Muscle layer of duodenum (tissue), 2 donors: ENCODE measurements around the gene PDCL3.

Source experiments
- H3K27ac ChIP-seq: one replicate; pipeline ENCODE4 v1.7.0; 2013; ENCODE audit warnings: mild to moderate bottlenecking, low read length
- H3K27me3 ChIP-seq: one replicate; pipeline ENCODE4 v1.7.0; 2013; ENCODE audit warnings: low read depth, mild to moderate bottlenecking, control low read depth, low read length
- H3K36me3 ChIP-seq, 2 donors: one replicate each; pipeline ENCODE4 v1.7.0; 2013; ENCODE audit warnings: low read length in 2 of 2, control low read depth in 1 of 2, mild to moderate bottlenecking in 1 of 2; ENCODE audit not compliant: insufficient read depth in 2 of 2, control insufficient read depth in 1 of 2
- H3K4me1 ChIP-seq, 2 donors: one replicate each; pipeline ENCODE4 v1.7.0; 2013; ENCODE audit warnings: low read length in 2 of 2, mild to moderate bottlenecking in 2 of 2, control low read depth in 1 of 2, moderate library complexity in 1 of 2; ENCODE audit not compliant: insufficient read depth in 2 of 2, control insufficient read depth in 1 of 2
- H3K4me3 ChIP-seq, 2 donors: one replicate each; pipeline ENCODE4 v1.7.0; 2013; ENCODE audit warnings: low read length in 2 of 2, low read depth in 1 of 2, mild to moderate bottlenecking in 1 of 2
- H3K9me3 ChIP-seq, 2 donors: one replicate each; pipeline ENCODE4 v1.7.0; 2013; ENCODE audit warnings: low read length in 2 of 2, control low read depth in 1 of 2, mild to moderate bottlenecking in 1 of 2; ENCODE audit not compliant: control insufficient read depth in 1 of 2
- donor health status: healthy.

PDCL3 gene

GRCh38 chr2:100596465-100596864, 33.7 kb downstream of the PDCL3 start:
- H3K4me3 ChIP-seq, result no peak overlapping the region
- no peaks in the 10 kb centered on the region for H3K4me1 ChIP-seq
- H3K27me3 ChIP-seq, result no peaks in the 10 kb centered on the region
- no peaks in the 10 kb centered on the region for H3K36me3 ChIP-seq
- no peaks in the 10 kb centered on the region for H3K9me3 ChIP-seq
- H3K27ac ChIP-seq, result no peak overlapping the region

- Histone ChIP-seq H3K27me3 (no peaks in the 10 kb centered on the region), H3K36me3 (no peaks in the 10 kb centered on the region), H3K9me3 (no peaks in the 10 kb centered on the region), H3K27ac (no peak overlapping the region), H3K4me1 (peaks cover 3 to 7% of the 10 kb centered on the region in 2 donors), H3K4me3 (no peak overlapping the region)
Observed at GRCh38 chr2:100599566-100599965, 36.8 kb downstream of the PDCL3 start.

DNA sequence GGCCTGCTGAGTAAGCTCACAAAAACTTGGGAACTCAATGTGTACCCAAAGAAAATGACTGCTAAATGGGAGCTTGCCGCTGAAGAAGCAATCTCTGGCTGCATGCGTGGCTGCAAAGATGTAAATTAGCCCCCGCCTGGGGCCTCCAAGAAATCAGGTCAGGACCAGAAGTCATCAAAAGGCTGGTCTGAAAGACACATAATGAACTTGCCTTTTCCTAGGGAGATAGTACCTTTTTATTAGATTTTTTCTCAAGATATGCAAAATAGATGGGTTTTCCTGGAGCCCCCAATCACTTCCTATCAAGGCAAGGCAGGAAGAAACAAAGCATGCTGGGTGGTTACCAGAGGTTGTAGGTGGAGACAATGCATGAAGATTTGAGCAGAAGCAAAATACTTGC, 38.9 kb downstream of the PDCL3 start:
- Histone ChIP-seq H3K4me3 (no peak overlapping the region), H3K4me1 (peaks cover 3 to 7% of the 10 kb centered on the region in 2 donors), H3K27me3 (no peaks in the 10 kb centered on the region), H3K27ac (no peak overlapping the region), H3K9me3 (no peaks in the 10 kb centered on the region), H3K36me3 (no peaks in the 10 kb centered on the region)

- Histone ChIP-seq H3K9me3 (no peaks in the 10 kb centered on the region), H3K4me3 (no peak overlapping the region)
Observed at GRCh38 chr2:100603414-100603813, 40.6 kb downstream of the PDCL3 start.

DNA sequence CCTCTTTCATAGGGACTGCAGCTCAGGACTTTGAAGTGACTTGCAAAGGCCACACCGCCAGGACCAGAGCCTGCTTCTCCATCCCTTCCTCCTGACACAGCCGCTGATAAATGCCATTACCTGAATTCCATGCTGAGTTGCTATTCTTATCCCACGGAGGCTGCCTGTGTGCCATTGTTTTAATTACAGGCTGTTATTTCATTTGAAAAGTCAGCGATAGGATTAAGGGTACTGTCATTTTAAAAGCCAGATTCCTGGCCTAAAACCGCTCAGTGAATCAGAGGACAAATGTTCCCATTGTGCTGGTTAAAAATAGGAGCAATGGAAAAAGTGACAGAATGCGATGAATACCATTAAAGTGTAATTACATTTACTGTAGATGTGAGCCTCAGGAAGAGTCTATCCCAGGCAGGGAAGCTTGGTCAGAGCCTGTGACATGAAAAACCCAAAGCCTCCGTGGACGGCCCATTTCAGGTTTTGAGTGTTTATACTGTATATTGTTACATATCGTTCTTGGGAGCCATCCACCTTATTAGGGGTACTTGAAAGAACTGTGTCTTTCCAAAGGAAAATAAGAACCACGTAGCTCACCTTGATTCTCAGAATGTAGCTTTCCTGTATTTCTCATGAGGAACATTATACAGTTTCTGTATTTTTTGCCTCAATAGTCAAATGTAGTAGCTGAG, 41.3 kb downstream of the PDCL3 start:
- Histone ChIP-seq H3K36me3 (no peaks in the 10 kb centered on the region), H3K27ac (peak overlapping the region; percentile 31), H3K4me1 (peaks cover 3 to 7% of the 10 kb centered on the region in 2 donors), H3K27me3 (no peaks in the 10 kb centered on the region), H3K4me3 (no peak overlapping the region), H3K9me3 (no peaks in the 10 kb centered on the region)

More at GRCh38 chr2:100603414-100603813, 40.6 kb downstream of the PDCL3 start:
- H3K27me3 ChIP-seq, result no peaks in the 10 kb centered on the region
- peaks cover 3 to 7% of the 10 kb centered on the region in 2 donors for H3K4me1 ChIP-seq
- H3K36me3 ChIP-seq, result no peaks in the 10 kb centered on the region
- H3K27ac ChIP-seq, result no peak overlapping the region

DNA sequence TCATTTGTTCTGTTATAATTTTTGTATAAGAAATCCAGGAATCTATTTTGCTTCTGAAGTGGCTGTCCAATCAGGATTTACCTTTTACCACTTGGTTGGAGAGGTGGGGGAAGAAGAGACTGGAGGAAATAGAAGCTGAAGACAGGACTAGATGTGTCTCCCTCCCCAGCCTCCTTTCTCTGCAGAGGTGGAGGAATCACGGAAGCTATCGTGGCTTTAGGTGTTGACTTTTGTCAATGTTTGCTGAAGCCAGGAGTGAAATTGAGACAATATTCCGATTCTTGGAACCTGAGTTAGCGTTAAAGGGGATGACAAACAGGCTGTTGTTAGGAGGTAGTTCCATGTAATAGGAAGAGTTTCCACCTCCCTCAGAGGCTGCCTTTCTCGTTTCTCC, 43.5 kb downstream of the PDCL3 start:
- H3K27ac ChIP-seq, result no peak overlapping the region
- no peak overlapping the region for H3K4me3 ChIP-seq
- no peaks in the 10 kb centered on the region for H3K27me3 ChIP-seq
- H3K9me3 ChIP-seq, result no peaks in the 10 kb centered on the region
- no peaks in the 10 kb centered on the region for H3K36me3 ChIP-seq
- peaks cover 3 to 7% of the 10 kb centered on the region in 2 donors for H3K4me1 ChIP-seq

DNA sequence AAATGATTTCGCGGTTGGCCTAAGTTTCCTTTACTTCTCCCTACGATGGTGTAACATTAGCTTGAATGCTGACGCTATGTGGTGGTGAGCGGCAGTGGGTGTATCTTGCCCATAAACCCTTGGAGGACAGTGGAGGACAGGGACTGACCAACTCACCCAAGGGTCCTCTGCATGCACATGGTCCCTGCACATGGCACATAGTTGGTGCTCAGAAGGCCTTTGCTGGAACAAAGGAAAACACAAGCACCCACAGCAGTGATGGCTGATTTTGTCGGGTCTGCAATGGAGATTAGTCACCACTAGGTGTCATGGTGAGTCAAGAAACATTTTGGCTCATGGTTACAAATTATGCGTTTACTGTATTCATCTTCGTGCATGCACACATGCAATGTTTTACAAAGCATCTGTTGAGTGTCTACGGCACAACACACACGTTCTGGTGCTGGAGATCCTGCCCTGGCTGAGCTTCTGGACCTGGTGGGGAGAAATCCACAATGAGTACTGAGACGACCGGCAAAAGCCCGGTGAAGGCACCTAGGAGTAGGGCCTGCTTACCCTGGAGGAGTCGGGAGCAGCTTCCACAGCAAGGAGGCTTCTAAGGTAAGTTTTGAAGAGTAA, 44.0 kb downstream of the PDCL3 start:
- Histone ChIP-seq H3K27me3 (no peaks in the 10 kb centered on the region), H3K4me1 (peaks cover 3 to 7% of the 10 kb centered on the region in 2 donors), H3K9me3 (no peaks in the 10 kb centered on the region), H3K36me3 (no peaks in the 10 kb centered on the region), H3K27ac (no peak overlapping the region), H3K4me3 (no peak overlapping the region)

- Histone ChIP-seq H3K36me3 (no peaks in the 10 kb centered on the region), H3K27ac (no peak overlapping the region), H3K27me3 (no peaks in the 10 kb centered on the region), H3K4me1 (no peaks in the 10 kb centered on the region), H3K4me3 (no peak overlapping the region), H3K9me3 (no peaks in the 10 kb centered on the region)
Observed at GRCh38 chr2:100610381-100610831, 47.6 kb downstream of the PDCL3 start.

GRCh38 chr2:100611079-100612029, 48.6 kb downstream of the PDCL3 start:
- Histone ChIP-seq H3K27me3 (no peaks in the 10 kb centered on the region), H3K9me3 (no peaks in the 10 kb centered on the region), H3K4me3 (no peak overlapping the region), H3K27ac (no peak overlapping the region), H3K36me3 (no peaks in the 10 kb centered on the region), H3K4me1 (no peaks in the 10 kb centered on the region)

DNA sequence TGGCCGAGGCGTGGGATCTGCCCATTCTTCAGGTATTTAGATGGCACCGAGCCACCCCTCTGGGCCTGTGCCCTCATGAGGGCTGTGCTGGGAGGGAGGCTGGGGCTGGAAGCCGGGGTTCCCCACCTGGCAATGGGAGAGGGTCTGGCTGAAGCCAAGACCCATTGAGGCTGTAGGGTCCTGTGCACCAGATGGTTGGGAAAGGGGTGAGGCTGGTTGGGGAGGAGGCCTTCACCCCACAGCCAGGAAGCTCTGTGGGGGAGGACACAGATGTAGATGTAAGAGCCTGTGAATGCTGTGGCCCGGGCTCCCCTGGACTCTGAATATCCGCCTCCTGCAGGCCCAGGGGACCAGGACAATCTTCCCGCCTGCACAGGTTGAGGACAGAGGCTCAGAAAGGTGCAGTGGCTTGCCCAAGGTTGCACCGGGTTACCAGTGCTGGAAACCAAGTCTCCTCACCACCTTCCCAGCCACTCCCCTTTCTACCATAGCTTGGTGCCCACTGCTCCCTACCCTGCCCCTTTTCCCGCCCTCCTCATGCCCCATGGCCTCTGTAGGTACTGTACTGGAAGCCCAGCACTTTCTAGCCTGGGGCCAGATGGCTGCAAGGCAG, 49.7 kb downstream of the PDCL3 start:
- Histone ChIP-seq H3K27ac (no peak overlapping the region), H3K4me3 (no peak overlapping the region), H3K27me3 (no peaks in the 10 kb centered on the region), H3K36me3 (no peaks in the 10 kb centered on the region), H3K9me3 (no peaks in the 10 kb centered on the region), H3K4me1 (no peaks in the 10 kb centered on the region)

- H3K27me3 ChIP-seq, result no peaks in the 10 kb centered on the region
- no peaks in the 10 kb centered on the region for H3K36me3 ChIP-seq
- H3K4me1 ChIP-seq, result no peaks in the 10 kb centered on the region
Observed at GRCh38 chr2:100613719-100614118, 50.9 kb downstream of the PDCL3 start.

More at GRCh38 chr2:100613719-100614118, 50.9 kb downstream of the PDCL3 start:
- no peak overlapping the region for H3K27ac ChIP-seq
- no peaks in the 10 kb centered on the region for H3K9me3 ChIP-seq
- no peak overlapping the region for H3K4me3 ChIP-seq
